Activated T-cell treated with anti-CD3 and anti-CD28 coated beads, Interleukin-2, amount 50 U/mL, for 4 hours (primary cell): ENCODE measurements around the gene RASSF10. TPM values are rescaled to one million over a fixed set of nuclear protein-coding genes. Genes with fewer than 3 reads are reported as not detected.

Experiments used
- ATAC-seq, 2 donors: fragments of 200-7000 bp; cut with Tn5 transposase; one replicate each; pipeline ENCODE4 v1.10.0; 2021
- DNase-seq: peaks from one replicate; pipeline ENCODE4 v3.0.0-alpha.2; 2020
- H3K27me3 Mint-ChIP-seq: one replicate; pipeline ENCODE4 v1.8.0; 2021; ENCODE audit warnings: low read depth, mixed read lengths
- H3K36me3 Mint-ChIP-seq: one replicate; pipeline ENCODE4 v1.8.0; 2022; ENCODE audit warnings: mixed read lengths; ENCODE audit not compliant: insufficient read depth
- H3K4me1 Mint-ChIP-seq: one replicate; pipeline ENCODE4 v1.8.0; 2021; ENCODE audit warnings: low read depth, mixed read lengths
- H3K4me3 Mint-ChIP-seq: one replicate; pipeline ENCODE4 v1.8.0; 2021; ENCODE audit warnings: mild to moderate bottlenecking, moderate library complexity, mixed read lengths
- H3K9me3 Mint-ChIP-seq: one replicate; pipeline ENCODE4 v1.8.0; 2021; ENCODE audit warnings: mixed read lengths
- total RNA-seq, 3 donors: library from RNA; stranded (reverse); gene quantifications; one replicate each; pipeline ENCODE4 v1.2.1, GENCODE V29; 2021

Gene RASSF10
- not detected for total RNA-seq

- Mint-ChIP-seq H3K4me3 (peak within 1 kb of the TSS; percentile 24), H3K9me3 (no peaks in the 10 kb centered on the region), H3K27me3 (peaks cover 69% of the 10 kb centered on the region), H3K4me1 (peaks cover 5% of the 10 kb centered on the region), H3K36me3 (no peaks in the 10 kb centered on the region)
- ATAC-seq = peak; percentile 50 to 52
- no peak for DNase-seq
These were observed at the start of gene RASSF10 for GRCh38 chr11:13008625-13009475. Gene RASSF10, plus strand, starts transcription at chr11:13009316. Its CDS starts 261 bp downstream, at chr11:13009577.

GRCh38 chr11:12961615-12962014, 47.5 kb upstream of the RASSF10 start:
- no peak overlapping the region for H3K4me3 Mint-ChIP-seq
- no peak for ATAC-seq
- H3K27me3 Mint-ChIP-seq = peaks cover 33% of the 10 kb centered on the region
- H3K36me3 Mint-ChIP-seq = no peaks in the 10 kb centered on the region
- no peak for DNase-seq
- no peaks in the 10 kb centered on the region for H3K9me3 Mint-ChIP-seq
- H3K4me1 Mint-ChIP-seq = no peaks in the 10 kb centered on the region

- Mint-ChIP-seq H3K36me3 (no peaks in the 10 kb centered on the region), H3K4me3 (no peak overlapping the region), H3K9me3 (no peaks in the 10 kb centered on the region), H3K27me3 (peaks cover 35% of the 10 kb centered on the region), H3K4me1 (no peaks in the 10 kb centered on the region)
- ATAC-seq (no peak), DNase-seq (no peak)
These were observed 46.8 kb upstream of the RASSF10 start for GRCh38 chr11:12962306-12962705.

- Mint-ChIP-seq H3K9me3 (no peaks in the 10 kb centered on the region), H3K4me1 (no peaks in the 10 kb centered on the region), H3K4me3 (no peak overlapping the region), H3K27me3 (peaks cover 35% of the 10 kb centered on the region), H3K36me3 (no peaks in the 10 kb centered on the region)
- no peak for ATAC-seq
- no peak for DNase-seq
These were observed 46.1 kb upstream of the RASSF10 start for GRCh38 chr11:12963051-12963450.

- no peaks in the 10 kb centered on the region for H3K36me3 Mint-ChIP-seq
- no peaks in the 10 kb centered on the region for H3K9me3 Mint-ChIP-seq
- peak; percentile 82 to 84 for ATAC-seq
- peak; percentile 49 for DNase-seq
- H3K4me3 Mint-ChIP-seq = no peak overlapping the region
- no peaks in the 10 kb centered on the region for H3K4me1 Mint-ChIP-seq
- peaks cover 30% of the 10 kb centered on the region for H3K27me3 Mint-ChIP-seq
These were observed 45.2 kb upstream of the RASSF10 start for GRCh38 chr11:12963792-12964536.

GRCh38 chr11:12964650-12965049, 44.5 kb upstream of the RASSF10 start:
- no peak for ATAC-seq
- no peaks in the 10 kb centered on the region for H3K9me3 Mint-ChIP-seq
- no peak overlapping the region for H3K4me3 Mint-ChIP-seq
- peaks cover 30% of the 10 kb centered on the region for H3K27me3 Mint-ChIP-seq
- H3K4me1 Mint-ChIP-seq = no peaks in the 10 kb centered on the region
- no peak for DNase-seq
- H3K36me3 Mint-ChIP-seq = no peaks in the 10 kb centered on the region

- H3K4me1 Mint-ChIP-seq = no peaks in the 10 kb centered on the region
- H3K27me3 Mint-ChIP-seq = peaks cover 28% of the 10 kb centered on the region
- no peak overlapping the region for H3K4me3 Mint-ChIP-seq
- ATAC-seq = no peak
- H3K36me3 Mint-ChIP-seq = no peaks in the 10 kb centered on the region
- DNase-seq = no peak
- no peaks in the 10 kb centered on the region for H3K9me3 Mint-ChIP-seq
These were observed 43.1 kb upstream of the RASSF10 start for GRCh38 chr11:12966002-12966401.

GRCh38 chr11:12968101-12968500, 41.0 kb upstream of the RASSF10 start:
- H3K9me3 Mint-ChIP-seq = no peaks in the 10 kb centered on the region
- no peaks in the 10 kb centered on the region for H3K36me3 Mint-ChIP-seq
- no peak overlapping the region for H3K4me3 Mint-ChIP-seq
- DNase-seq = no peak
- no peaks in the 10 kb centered on the region for H3K4me1 Mint-ChIP-seq
- ATAC-seq = no peak
- H3K27me3 Mint-ChIP-seq = peaks cover 14% of the 10 kb centered on the region

- DNase-seq (no peak), ATAC-seq (no peak)
- no peaks in the 10 kb centered on the region for H3K9me3 Mint-ChIP-seq
- H3K36me3 Mint-ChIP-seq = no peaks in the 10 kb centered on the region
- H3K4me1 Mint-ChIP-seq = no peaks in the 10 kb centered on the region
- H3K4me3 Mint-ChIP-seq = no peak overlapping the region
- H3K27me3 Mint-ChIP-seq = peaks cover 10% of the 10 kb centered on the region
These were observed 40.3 kb upstream of the RASSF10 start for GRCh38 chr11:12968826-12969225.

GRCh38 chr11:12971955-12972354, 37.2 kb upstream of the RASSF10 start:
- no peak for ATAC-seq
- Mint-ChIP-seq H3K27me3 (peaks cover 3% of the 10 kb centered on the region), H3K9me3 (no peaks in the 10 kb centered on the region), H3K4me3 (no peak overlapping the region), H3K36me3 (no peaks in the 10 kb centered on the region), H3K4me1 (no peaks in the 10 kb centered on the region)
- DNase-seq = no peak

- DNase-seq (no peak), ATAC-seq (no peak)
- no peak overlapping the region for H3K4me3 Mint-ChIP-seq
- H3K4me1 Mint-ChIP-seq = no peaks in the 10 kb centered on the region
- no peaks in the 10 kb centered on the region for H3K9me3 Mint-ChIP-seq
- no peaks in the 10 kb centered on the region for H3K36me3 Mint-ChIP-seq
- H3K27me3 Mint-ChIP-seq = no peaks in the 10 kb centered on the region
These were observed 35.5 kb upstream of the RASSF10 start for GRCh38 chr11:12973528-12974181.

GRCh38 chr11:12975195-12975594, 33.9 kb upstream of the RASSF10 start:
- Mint-ChIP-seq H3K27me3 (peaks cover 3% of the 10 kb centered on the region), H3K9me3 (no peaks in the 10 kb centered on the region), H3K4me3 (no peak overlapping the region), H3K36me3 (no peaks in the 10 kb centered on the region), H3K4me1 (no peaks in the 10 kb centered on the region)
- ATAC-seq (no peak), DNase-seq (no peak)

- Mint-ChIP-seq H3K36me3 (no peaks in the 10 kb centered on the region), H3K27me3 (peaks cover 7% of the 10 kb centered on the region), H3K4me1 (no peaks in the 10 kb centered on the region), H3K4me3 (no peak overlapping the region), H3K9me3 (no peaks in the 10 kb centered on the region)
- DNase-seq = no peak
- no peak for ATAC-seq
These were observed 29.0 kb upstream of the RASSF10 start for GRCh38 chr11:12979928-12980689.
